NOMO-1 treated with dmso at 0.1 percent for 144 hours (cell line): ENCODE data around the gene ERG.

ENCODE experiments used
- DNase-seq: peaks from one replicate; lab custom pipeline; 2025; ENCODE audit not compliant: unreplicated experiment; lab: John Stamatoyannopoulos, UW

Gene ERG, protein sequence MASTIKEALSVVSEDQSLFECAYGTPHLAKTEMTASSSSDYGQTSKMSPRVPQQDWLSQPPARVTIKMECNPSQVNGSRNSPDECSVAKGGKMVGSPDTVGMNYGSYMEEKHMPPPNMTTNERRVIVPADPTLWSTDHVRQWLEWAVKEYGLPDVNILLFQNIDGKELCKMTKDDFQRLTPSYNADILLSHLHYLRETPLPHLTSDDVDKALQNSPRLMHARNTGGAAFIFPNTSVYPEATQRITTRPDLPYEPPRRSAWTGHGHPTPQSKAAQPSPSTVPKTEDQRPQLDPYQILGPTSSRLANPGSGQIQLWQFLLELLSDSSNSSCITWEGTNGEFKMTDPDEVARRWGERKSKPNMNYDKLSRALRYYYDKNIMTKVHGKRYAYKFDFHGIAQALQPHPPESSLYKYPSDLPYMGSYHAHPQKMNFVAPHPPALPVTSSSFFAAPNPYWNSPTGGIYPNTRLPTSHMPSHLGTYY

GRCh38 chr21:38498057-38498833 is at the start of gene ERG:
ERG (minus strand) TSS chr21:38498477; CDS start chr21:38498380, 97 bp downstream.
- no peak for DNase-seq

DNA sequence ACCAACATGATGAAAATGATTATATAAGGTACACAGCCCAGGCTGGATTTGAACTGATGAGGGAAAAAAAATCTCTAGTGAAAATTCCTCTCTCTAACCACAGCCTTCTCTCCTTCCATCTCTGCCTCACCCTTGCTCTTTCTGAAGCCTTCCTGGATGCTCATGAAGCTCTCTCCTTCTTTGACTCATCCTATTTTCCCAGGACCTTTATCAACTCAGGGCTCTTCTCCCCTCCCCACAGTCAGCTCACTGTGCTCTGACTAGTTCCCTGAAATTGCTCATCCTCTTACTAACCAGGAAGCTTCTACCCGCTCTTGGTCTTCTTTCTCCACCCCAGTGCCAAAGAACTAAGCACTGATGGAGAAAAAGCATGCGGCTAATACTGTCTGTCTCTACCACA is 46.4 kb upstream of the ERG start:
- DNase-seq = no peak

- no peak for DNase-seq
Observed at GRCh38 chr21:38542263-38542662, 44.0 kb upstream of the ERG start.

DNA sequence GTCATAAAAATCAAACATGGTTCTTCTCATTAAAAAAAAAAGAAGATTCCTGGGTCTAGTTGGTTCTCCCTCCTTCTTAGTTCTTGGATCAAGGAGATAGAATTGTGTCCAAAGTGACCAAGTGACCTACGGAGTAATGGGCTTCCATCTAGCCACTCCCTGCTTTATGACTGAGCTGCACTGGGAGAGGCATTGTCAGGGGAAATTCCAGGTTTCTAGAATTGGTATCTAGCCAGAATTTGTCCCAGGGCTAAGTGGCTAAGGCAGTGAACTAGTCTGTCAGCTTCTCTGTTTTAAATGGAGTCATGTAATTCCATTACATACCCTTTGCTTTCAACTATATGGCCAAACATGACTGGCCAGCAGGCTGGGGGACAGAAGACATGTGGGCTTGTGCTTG is 40.1 kb upstream of the ERG start:
- no peak for DNase-seq

- no peak for DNase-seq
Observed at GRCh38 chr21:38534591-38534990, 36.3 kb upstream of the ERG start.

DNA sequence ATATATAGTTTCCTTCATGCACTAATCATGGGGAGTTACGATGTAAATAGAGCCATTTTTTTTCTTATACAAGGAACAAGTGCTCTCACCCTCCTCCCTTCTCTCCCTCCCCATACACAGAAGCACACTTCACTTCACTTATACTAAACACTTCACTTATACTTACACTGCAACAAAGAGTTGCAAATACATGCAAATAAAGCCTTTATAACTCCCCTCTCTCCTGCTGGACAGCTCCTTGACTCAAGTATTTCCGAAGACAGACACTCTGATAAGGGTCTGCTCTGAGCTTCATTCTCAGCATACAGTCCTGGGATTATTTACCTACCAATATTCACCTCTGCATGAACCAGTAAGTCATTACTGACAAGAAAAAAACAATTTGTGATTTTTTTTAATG is 35.6 kb upstream of the ERG start:
- DNase-seq = no peak

DNA sequence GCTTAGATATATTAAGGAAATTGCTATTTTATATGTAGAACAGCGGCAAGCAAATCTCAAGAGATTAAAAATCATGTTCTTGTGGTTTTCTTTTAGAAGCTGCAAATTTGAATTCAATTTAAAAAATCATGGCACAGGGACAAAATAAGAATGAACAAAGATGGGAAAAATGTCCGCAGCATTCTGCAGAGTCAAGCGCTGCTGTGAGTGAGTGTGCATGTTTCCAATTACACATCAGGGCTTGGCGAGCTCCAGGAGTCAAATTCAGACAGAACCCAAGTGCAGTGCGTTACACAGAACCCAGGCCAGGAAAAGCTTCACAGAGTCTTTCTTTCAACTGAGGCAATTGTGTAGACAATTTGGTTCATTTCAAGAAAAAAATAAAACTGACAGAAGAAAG is 33.3 kb upstream of the ERG start:
- no peak for DNase-seq

- DNase-seq = no peak
Observed at GRCh38 chr21:38531039-38531541, 32.8 kb upstream of the ERG start.

- DNase-seq = no peak
Observed at GRCh38 chr21:38527737-38528136, 29.5 kb upstream of the ERG start.

DNA sequence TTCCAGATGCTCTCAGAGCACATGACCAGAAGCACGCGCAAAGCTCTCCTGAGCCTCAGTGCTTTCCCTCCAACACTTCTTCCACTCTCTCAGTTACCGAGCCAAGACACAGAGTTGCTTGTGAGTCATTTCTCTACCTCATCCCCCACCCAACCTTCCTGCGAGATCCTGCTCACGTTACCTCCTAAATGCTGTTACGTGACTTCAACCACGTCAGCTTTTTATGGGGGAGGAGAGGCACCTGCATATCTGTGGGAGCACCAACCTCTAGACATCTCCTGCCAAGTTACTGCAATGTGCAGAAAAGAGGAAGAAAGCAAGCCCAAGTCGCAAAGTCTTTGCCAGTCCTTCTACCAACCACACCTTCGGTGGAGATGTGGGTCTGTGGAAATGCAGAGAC is 27.2 kb upstream of the ERG start:
- DNase-seq = no peak

DNA sequence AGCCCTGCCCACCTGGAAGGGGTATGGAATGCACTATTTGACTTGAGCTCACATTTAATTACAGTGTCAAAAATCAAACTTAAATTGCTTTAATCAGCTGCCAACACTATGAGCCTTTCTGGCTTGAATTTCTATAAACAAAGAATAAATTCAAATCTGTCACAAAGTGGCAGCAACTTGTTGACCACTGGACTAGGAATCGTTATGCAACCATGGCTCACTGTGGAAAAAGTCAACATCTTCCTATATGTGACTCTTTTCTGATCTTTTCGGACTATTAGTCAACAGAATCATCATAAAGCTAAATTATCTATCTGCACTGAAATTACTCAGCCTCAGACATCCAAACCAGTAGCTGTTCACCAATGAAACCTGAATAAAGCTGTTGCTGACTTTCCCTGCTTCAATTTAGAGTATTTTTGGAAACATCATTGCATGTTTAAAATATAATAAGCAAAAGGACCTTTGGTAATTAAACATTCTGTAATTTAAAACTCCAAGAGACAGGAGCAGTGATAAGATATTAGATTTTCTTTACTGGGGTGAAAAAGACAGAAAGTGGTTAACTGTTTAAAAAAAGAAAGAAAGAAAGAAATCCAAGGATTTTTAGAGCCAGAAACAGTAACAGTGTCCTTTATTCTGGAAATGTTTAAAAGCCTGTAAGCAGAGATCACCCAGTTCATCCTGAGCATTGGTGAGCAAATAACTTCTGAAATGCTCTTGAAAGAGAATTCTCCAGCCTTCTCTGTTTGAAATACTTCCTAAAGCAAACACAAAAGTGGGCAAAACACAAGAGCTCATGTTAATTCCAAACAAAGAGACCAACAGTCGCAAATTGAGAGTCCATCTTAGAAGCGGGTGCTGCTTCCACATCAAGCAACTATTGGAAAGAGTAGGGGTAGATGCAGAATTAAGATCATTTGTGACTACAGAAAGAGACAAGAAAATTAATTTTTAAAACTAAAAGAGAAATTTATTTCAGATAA is 26.2 kb upstream of the ERG start:
- no peak for DNase-seq

DNA sequence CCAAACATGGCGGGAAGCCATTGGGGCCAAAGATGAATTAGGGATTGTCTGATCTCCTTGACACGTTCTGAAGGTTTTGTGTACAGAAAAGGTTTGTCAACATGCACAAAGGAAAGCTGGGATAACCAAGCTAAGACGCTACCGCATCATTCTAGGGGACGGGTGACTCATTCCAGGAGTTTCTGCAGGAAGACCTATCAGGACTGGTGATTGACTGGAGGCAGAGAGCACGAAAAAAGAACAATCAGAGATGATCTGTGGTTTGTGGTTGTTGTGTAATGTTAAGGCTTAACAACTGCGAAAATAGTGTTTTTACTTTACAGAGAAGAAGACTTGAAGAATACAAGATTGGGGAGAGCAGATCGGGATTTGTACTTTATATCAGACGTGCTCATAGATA is 22.2 kb upstream of the ERG start:
- DNase-seq = no peak

GRCh38 chr21:38511662-38512243 is 13.5 kb upstream of the ERG start:
- DNase-seq = peak; percentile 23

DNA sequence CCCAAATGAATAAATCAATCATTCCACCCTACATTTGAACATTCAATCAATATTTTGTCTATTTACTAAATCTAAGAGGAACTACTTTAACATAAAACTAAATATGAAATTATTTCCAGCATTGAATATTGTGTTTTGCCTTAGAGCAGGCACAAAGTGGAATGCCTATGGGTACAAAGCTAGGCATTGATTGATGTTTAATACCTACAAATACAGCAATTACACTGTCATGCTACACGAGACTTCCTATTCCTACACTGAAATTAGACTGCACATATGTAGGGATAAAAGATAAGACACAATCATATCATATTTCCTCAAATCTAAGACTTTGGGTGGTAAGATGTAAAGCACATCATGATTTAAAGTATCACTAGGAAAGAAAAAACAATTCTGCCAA is 12.9 kb upstream of the ERG start:
- DNase-seq = no peak

DNA sequence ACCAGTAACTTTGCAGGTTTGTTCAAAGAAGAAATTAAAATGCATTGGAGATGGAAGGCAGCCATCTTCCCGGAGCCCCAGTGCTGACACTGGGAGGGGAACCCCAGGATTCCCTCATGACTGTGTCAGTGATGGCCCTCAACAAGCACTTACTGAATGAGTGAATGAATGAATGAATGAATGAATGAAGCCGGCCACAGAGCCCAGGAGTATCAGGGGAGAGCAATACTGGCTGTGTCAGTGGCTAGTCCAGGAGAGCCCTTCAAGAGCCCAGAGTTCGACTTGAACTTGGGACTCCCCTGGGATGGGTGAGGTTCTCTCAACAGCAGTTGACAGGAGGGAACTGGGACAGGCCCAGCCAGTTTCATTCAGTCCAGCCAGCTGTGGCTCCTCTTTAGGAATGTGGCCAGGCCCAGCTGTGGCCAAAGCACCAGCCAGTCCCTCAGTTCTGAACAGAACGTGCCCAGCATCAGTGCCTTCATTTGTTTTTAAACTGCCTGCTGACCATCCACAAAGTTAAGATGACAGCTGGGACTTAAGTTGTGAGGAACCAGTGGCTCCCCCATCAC is 9.2 kb upstream of the ERG start:
- no peak for DNase-seq

GRCh38 chr21:38506661-38507281 is 8.5 kb upstream of the ERG start:
- peak; percentile 69 for DNase-seq

GRCh38 chr21:38505654-38506523 is 7.6 kb upstream of the ERG start:
- peak; percentile 60 for DNase-seq

DNA sequence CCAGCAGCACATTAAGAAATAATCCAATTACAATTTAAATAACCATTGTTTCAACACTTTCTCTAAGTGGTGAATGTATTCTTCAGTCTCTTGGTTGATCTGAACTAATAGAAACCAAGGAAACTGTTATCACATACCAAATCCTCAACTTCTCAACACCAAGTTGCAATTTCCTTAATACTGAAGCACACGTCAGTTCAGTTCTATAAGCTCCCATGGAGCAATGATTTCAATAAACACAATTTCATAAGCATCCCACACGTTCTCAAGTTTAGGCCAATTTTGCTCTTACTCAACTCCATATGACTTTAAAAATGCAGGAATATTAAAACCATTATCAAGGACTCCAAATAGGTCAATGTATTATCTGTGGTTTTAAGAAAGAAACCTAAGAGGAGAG is 5.8 kb upstream of the ERG start:
- no peak for DNase-seq

GRCh38 chr21:38503583-38503982 is 5.3 kb upstream of the ERG start:
- no peak for DNase-seq
